CD4-positive, alpha-beta T cell (primary cell): ENCODE data around the gene CDK2AP2. TPM values are rescaled to one million over a fixed set of nuclear protein-coding genes. Genes with fewer than 3 reads are reported as not detected.
"Not testable (repeated sequence)": the region's sequence is repeated elsewhere in the genome, so short reads cannot be mapped to it uniquely, and the experiment has no call there.

Source experiments
- ATAC-seq: fragments of 200-7000 bp; cut with Tn5 transposase; one replicate; pipeline ENCODE4 v1.10.0; 2022; ENCODE audit warnings: mild to moderate bottlenecking; ENCODE audit not compliant: poor library complexity
- CTCF ChIA-PET: fragments of 350-600 bp; sonication (Branson Sonifier 250); formaldehyde crosslinking; loops from one replicate; lab custom pipeline; 2021; ENCODE audit warnings: antibody characterized with exemption, inconsistent platforms; lab: Charles Lee
- POLR2A ChIA-PET: fragments of 350-600 bp; sonication (Branson Sonifier 250); formaldehyde crosslinking; loops from one replicate; lab custom pipeline; 2021; ENCODE audit warnings: antibody characterized with exemption, inconsistent platforms; lab: Charles Lee
- DNase-seq, 14 experiments: peaks; one replicate each; pipeline ENCODE4 v3.0.0-alpha.2; 2013 to 2020; ENCODE audit warnings: mixed read lengths in 2 of 14
- H3K27ac ChIP-seq, 2 donors: one replicate each; pipeline versions ENCODE4 v1.5.1 to v1.7.0; 2013; ENCODE audit warnings: low read length in 2 of 2, low read depth in 1 of 2, mild to moderate bottlenecking in 1 of 2
- H3K27me3 ChIP-seq, 2 experiments: 1 replicate in 1 of 2; 2 replicates in 1 of 2; pipeline versions ENCODE4 v1.6.1 to v1.7.0; 2013; ENCODE audit warnings: low read length in 2 of 2, control low read depth in 1 of 2, mild to moderate bottlenecking in 1 of 2, moderate library complexity in 1 of 2; ENCODE audit not compliant: insufficient read depth in 2 of 2, control insufficient read depth in 1 of 2
- H3K36me3 ChIP-seq: one replicate; pipeline ENCODE4 v1.6.1; 2013; ENCODE audit warnings: low read length, control low read depth; ENCODE audit not compliant: insufficient read depth
- H3K4me1 ChIP-seq: one replicate; pipeline ENCODE4 v1.6.1; 2013; ENCODE audit warnings: low read length, control low read depth; ENCODE audit not compliant: insufficient read depth
- H3K4me3 ChIP-seq: one replicate; pipeline ENCODE4 v1.5.1; 2013; ENCODE audit warnings: mild to moderate bottlenecking, low read length, moderate library complexity
- H3K9me3 ChIP-seq, 2 experiments: 1 replicate in 1 of 2; 2 replicates in 1 of 2; pipeline versions ENCODE4 v1.6.1 to v1.7.0; 2013; ENCODE audit warnings: low read length in 2 of 2, mild to moderate bottlenecking in 2 of 2, control low read depth in 1 of 2, moderate library complexity in 1 of 2; ENCODE audit not compliant: control insufficient read depth in 1 of 2, insufficient read depth in 1 of 2
- H3K27ac Mint-ChIP-seq: one replicate; pipeline ENCODE4 v1.8.0; 2020; ENCODE audit warnings: mixed read lengths
- H3K27me3 Mint-ChIP-seq: one replicate; pipeline ENCODE4 v1.8.0; 2021; ENCODE audit warnings: mixed read lengths
- H3K36me3 Mint-ChIP-seq: one replicate; pipeline ENCODE4 v1.8.0; 2021; ENCODE audit warnings: low read depth, mixed read lengths
- H3K4me1 Mint-ChIP-seq: one replicate; pipeline ENCODE4 v1.8.0; 2021; ENCODE audit warnings: low read depth, mixed read lengths
- H3K4me3 Mint-ChIP-seq: one replicate; pipeline ENCODE4 v1.8.0; 2020; ENCODE audit warnings: mild to moderate bottlenecking, mixed read lengths
- H3K9me3 Mint-ChIP-seq: one replicate; pipeline ENCODE4 v1.8.0; 2020; ENCODE audit warnings: mixed read lengths
- intact Hi-C, 2 experiments: fragments of 100-400 bp; cut with DNase I in 1 of 2; cut with micrococcal nuclease in 1 of 2; formaldehyde crosslinking; loops; one replicate each; pipeline versions ENCODE4 v1.15.1 to v1.9.0; 2023 to 2025; cut with DNase I, micrococcal nuclease
- total RNA-seq, 174 experiments: library from RNA in 2 of 174; stranded (reverse) in 2 of 174; gene quantifications; one replicate each; pipeline ENCODE4 v1.2.3 and lab custom pipeline; 2021 to 2026
- TF ChIP-seq, protein P1 (sequence below): fragments of 200-600 bp; IDR thresholded peaks from one replicate; pipeline ENCODE4 v1.8.0; 2022; ENCODE audit warnings: antibody characterized with exemption, mild to moderate bottlenecking

The CDK2AP2 gene
- total RNA-seq, 2 experiments from 2014 or later = 19.5 to 22.0 TPM

DNA sequence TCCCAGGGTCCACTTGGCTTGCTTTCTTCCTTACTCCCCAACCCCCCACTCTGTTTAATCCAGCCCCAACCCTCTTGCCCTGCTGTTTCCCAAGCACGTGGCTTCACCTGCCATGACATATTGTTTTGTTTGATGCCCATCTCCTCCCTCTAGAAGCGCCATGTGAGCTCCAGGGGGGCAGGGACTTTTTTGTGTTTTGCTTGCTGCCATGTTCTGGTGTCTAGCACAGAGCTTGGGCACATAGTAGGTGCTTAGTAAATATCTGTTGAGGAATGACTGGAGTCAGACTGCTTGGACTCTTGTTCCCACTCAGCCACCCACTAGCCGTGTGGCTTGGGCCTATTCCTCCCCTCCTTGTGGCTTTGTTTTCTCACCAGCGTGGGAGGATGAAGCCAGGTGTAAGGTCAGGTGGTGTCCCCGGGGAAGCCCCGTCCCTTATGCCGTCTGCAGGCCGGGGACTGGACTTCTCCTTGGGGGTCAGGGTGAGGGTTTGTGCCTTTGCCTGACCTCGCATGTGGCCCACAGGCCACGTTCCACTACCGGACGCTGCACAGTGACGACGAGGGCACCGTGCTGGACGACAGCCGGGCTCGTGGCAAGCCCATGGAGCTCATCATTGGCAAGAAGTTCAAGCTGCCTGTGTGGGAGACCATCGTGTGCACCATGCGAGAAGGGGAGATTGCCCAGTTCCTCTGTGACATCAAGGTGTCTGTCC lies 21.3 kb downstream of the CDK2AP2 start:
- ChIA-PET POLR2A (interaction anchor here (0.6 to 5.5 kb wide), 12 partner anchors 10 to 135 kb away, joined by 3 to 102 read pairs (median 8); partner anchors contain the start of genes CDK2AP2, PITPNM1, PPP1CA and PTPRCAP), CTCF (interaction anchor here (1.1 to 1.2 kb wide), 2 partner anchors 80 to 104 kb away, joined by 3 read pairs; no protein-coding TSS in a partner anchor)
- H3K27me3 Mint-ChIP-seq = no peaks in the 10 kb centered on the region
- peaks cover 71% of the 10 kb centered on the region for H3K4me1 Mint-ChIP-seq
- peak overlapping the region; percentile 95 for H3K27ac Mint-ChIP-seq
- no peaks in the 10 kb centered on the region for H3K9me3 Mint-ChIP-seq
- TF ChIP-seq, protein P1, sequence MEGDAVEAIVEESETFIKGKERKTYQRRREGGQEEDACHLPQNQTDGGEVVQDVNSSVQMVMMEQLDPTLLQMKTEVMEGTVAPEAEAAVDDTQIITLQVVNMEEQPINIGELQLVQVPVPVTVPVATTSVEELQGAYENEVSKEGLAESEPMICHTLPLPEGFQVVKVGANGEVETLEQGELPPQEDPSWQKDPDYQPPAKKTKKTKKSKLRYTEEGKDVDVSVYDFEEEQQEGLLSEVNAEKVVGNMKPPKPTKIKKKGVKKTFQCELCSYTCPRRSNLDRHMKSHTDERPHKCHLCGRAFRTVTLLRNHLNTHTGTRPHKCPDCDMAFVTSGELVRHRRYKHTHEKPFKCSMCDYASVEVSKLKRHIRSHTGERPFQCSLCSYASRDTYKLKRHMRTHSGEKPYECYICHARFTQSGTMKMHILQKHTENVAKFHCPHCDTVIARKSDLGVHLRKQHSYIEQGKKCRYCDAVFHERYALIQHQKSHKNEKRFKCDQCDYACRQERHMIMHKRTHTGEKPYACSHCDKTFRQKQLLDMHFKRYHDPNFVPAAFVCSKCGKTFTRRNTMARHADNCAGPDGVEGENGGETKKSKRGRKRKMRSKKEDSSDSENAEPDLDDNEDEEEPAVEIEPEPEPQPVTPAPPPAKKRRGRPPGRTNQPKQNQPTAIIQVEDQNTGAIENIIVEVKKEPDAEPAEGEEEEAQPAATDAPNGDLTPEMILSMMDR = no peak
- Histone ChIP-seq H3K27ac (peak overlapping the region; percentile 44 to 58), H3K4me3 (no peak overlapping the region), H3K9me3 (no peaks in the 10 kb centered on the region), H3K27me3 (no peaks in the 10 kb centered on the region), H3K36me3 (peaks cover 48% of the 10 kb centered on the region), H3K4me1 (peaks cover 84% of the 10 kb centered on the region)
- DNase-seq (peak in 4 of 14 experiments; percentile 6 to 66 (median 54)), ATAC-seq (no peak)
- intact Hi-C loops = loop anchor here (1.0 to 10.0 kb wide), 2 partner anchors 19 to 202 kb away; partner anchors contain the start of genes ANKRD13D (in 1 of the 2) and PITPNM1 (in 1 of the 2)
- peaks cover 74% of the 10 kb centered on the region for H3K36me3 Mint-ChIP-seq
- H3K4me3 Mint-ChIP-seq = peak overlapping the region; percentile 83

DNA sequence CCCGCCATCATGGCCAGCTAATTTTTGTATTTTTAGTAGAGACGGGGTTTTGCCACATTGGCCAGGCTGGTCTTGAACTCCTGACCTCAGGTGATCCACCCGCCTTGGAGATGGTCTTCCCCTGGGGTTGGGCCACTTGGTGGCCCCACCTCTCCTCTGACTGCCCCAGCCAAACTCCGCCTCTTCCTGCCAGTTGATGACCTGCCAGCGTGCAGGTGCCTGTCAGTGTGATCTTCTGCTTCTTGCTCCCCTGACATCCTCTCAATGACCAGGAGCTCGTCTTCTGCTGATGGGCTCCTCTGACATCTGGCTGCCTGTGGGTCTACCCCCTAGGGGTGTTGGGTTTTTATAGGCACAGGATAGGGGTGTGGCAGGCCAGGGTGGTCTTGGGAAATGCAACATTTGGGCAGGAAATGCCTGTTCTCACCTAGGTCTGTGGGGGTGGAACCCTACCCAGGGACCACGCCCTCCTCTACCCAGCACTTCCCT lies 22.0 kb downstream of the CDK2AP2 start:
- Histone ChIP-seq H3K27ac (peak overlapping the region; percentile 44 to 58), H3K36me3 (peaks cover 40% of the 10 kb centered on the region), H3K4me1 (peaks cover 84% of the 10 kb centered on the region)
- not testable (repeated sequence) for ATAC-seq, H3K27me3 ChIP-seq, H3K9me3 ChIP-seq, H3K4me3 ChIP-seq, H3K9me3 Mint-ChIP-seq, H3K27me3 Mint-ChIP-seq
- POLR2A ChIA-PET = interaction anchor here (0.6 to 5.5 kb wide), 11 partner anchors 12 to 135 kb away, joined by 3 to 102 read pairs (median 9); partner anchors contain the start of genes CDK2AP2, PITPNM1, PPP1CA and PTPRCAP
- peaks cover 68% of the 10 kb centered on the region for H3K36me3 Mint-ChIP-seq
- peak overlapping the region; percentile 83 for H3K4me3 Mint-ChIP-seq
- peak overlapping the region; percentile 95 for H3K27ac Mint-ChIP-seq
- CTCF ChIA-PET = interaction anchor here (0.6 to 1.4 kb wide), 4 partner anchors 20 to 146 kb away, joined by 3 to 4 read pairs (median 3); partner anchors contain the start of gene PITPNM1
- peaks cover 71% of the 10 kb centered on the region for H3K4me1 Mint-ChIP-seq
- intact Hi-C loops = loop anchor here in 1 of 2 experiments (10.0 kb wide), 1 partner anchor 201 kb away; the partner anchor contains the start of gene ANKRD13D
- peak in 10 of 14 experiments; percentile 20 to 91 (median 42) for DNase-seq

DNA sequence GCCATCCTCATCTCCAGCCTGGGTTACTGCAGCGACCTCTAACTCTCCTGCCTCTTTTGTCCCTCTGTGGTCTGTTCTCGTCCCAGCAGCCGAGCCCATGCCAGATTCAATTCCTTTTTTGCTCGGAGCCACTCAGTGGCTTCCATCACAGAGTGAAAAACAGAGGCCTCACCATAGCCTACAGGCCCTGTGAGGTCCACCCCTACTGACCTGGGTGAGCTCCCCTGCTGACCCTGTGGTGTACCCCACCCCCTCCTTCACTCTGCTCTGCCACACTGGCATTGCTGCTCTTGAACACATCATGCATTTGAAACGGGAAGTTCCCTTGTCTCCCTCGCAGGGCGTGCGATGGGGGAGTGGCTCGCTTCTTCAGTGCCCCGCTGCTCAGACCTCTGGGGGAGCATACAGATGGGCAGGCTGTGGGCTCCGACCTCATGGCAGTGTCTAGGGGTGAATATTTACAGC lies 23.1 kb downstream of the CDK2AP2 start:
- peak; percentile 4 for ATAC-seq
- Mint-ChIP-seq H3K4me3 (peak overlapping the region; percentile 91), H3K4me1 (peaks cover 70% of the 10 kb centered on the region), H3K27me3 (no peaks in the 10 kb centered on the region), H3K9me3 (no peaks in the 10 kb centered on the region), H3K36me3 (peaks cover 58% of the 10 kb centered on the region), H3K27ac (peak overlapping the region; percentile 95)
- no peaks in the 10 kb centered on the region for H3K9me3 ChIP-seq
- intact Hi-C loops = loop anchor here in 1 of 2 experiments (1.0 to 10.0 kb wide), 4 partner anchors 16 to 200 kb away; partner anchors contain the start of genes ANKRD13D, CARNS1, PTPRCAP and TMEM134
- peak overlapping the region; percentile 80 for H3K4me3 ChIP-seq
- H3K4me1 ChIP-seq = peaks cover 78% of the 10 kb centered on the region
- H3K36me3 ChIP-seq = peaks cover 30% of the 10 kb centered on the region
- TF ChIP-seq, protein P1 = no peak
- ChIA-PET CTCF (interaction anchor here (0.9 to 1.4 kb wide), 2 partner anchors 16 to 21 kb away, joined by 3 read pairs; partner anchors contain the start of genes PITPNM1 and TMEM134), POLR2A (interaction anchor here (0.6 to 5.5 kb wide), 16 partner anchors 11 to 133 kb away, joined by 3 to 110 read pairs (median 10); partner anchors contain the start of genes CDK2AP2, PITPNM1, PPP1CA and PTPRCAP)
- peak in 11 of 14 experiments; percentile 32 to 82 (median 56) for DNase-seq
- no peaks in the 10 kb centered on the region for H3K27me3 ChIP-seq
- peak overlapping the region; percentile 90 for H3K27ac ChIP-seq
